T47D (cell line): Measurements from ENCODE around the gene HTR3A.

ENCODE experiments used
- DNase-seq, 2 experiments: peaks; one replicate each; pipeline versions ENCODE4 v3.0.0 to v3.0.0-alpha.2; 2011 to 2012; ENCODE audit warnings: low read depth in 1 of 2, low spot score in 1 of 2
- JUND ChIP-seq: IDR thresholded peaks from 2 replicates; pipeline ENCODE4 v1.6.1; 2012; ENCODE audit warnings: low read depth
- in situ Hi-C: cut with HindIII; loops from 2 replicates; pipeline ENCODE4 v1.10.0; 2016; ENCODE audit warnings: low sequenced_read_pairs, low pct_unique_long_range_greater_than_20kb

Gene HTR3A

DNA sequence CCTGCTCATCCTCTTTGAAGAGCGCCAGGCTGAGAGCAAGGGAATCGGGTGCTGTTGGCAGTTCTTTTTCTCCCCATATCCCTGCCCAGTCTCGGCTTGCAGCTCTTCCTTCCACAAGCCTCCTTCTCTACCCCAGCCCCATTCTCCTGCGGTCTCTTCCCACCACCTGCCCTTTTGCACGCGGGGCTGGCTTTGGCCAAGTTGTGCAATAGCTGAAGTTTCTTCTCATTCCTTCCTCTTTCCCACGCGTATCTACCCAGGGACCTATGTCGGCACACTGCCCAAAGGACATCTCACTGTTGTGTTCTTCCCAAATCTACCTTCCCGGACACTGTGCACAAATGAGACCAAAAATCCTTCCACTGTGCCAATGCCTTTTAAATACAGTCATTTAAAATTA lies 22.3 kb upstream of the HTR3A start:
- in situ Hi-C loops: no loop called here
- TF ChIP-seq JUND: no peak
- no peak for DNase-seq

DNA sequence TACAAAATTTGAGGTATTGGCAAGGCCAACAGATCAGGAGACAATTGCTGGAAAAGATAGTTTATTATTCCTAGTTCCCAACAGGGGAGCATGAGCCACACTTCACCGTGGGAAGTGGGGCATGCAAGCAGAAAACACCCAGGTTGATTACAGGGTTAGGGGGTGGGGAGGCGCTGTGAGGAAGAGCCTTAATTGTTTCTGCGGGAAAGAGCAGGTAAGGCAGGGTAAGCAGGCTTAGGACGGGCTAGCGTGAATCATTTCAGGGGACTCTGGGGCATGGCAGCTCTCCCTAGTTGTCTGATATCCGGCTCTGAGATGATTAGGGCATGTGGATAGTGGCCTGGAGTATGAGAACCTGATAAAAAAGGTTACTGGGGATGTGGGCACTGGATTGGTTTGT lies 20.7 kb upstream of the HTR3A start:
- in situ Hi-C loops: no loop called here
- no peak for DNase-seq
- no peak for TF ChIP-seq JUND

DNA sequence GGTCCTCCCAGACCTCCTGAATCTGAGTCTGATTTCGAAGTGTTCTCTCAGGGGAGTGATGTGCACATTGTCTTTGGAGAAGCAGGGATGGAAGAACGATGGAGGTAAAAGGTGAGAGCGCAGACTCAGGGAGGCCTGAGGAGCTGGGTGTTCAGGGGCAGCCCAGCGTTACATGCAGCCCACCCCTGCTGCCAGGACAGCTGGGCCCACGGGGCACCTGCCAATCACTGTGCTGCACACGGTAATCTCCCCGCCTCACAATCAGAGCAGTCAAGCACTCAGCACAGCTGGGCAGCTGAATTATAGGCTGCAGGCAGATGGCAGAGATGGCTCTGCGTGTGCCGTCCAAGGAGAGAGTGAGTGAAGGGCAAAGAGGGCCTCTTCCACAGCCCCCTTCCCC lies 17.9 kb upstream of the HTR3A start:
- no peak for DNase-seq
- no peak for TF ChIP-seq JUND
- in situ Hi-C loops: no loop called here

DNA sequence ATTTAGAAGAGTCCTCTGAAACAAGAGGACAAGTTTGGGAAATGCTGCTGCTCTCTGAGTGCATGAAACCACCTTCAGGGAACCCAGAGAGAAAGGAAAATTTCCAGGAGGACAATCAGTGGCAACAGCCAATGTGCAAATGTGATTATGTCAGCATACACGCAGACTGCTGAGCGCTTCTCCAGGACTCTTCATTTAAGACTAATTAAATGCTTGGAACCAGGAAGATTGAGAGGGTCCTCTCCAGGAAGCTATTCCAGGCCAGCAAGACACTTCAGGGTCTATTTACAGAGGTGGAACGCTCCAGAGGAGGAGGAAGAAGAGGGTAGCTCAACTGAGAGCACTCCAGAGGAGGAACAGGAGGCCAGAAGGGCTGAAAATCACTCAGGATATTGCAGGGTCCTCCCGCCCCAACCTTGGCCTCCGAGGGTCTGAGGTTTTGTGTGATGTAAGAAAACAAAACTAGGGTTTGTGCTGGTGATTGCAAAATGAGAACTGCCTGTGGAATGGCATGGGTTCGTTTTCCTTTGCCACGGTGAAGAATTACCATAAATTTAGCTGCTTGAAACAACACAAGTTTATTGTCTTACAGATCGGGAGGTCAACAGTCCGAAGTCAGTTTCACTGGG lies 14.1 kb upstream of the HTR3A start:
- no peak for TF ChIP-seq JUND
- in situ Hi-C loops: no loop called here
- DNase-seq: no peak

DNA sequence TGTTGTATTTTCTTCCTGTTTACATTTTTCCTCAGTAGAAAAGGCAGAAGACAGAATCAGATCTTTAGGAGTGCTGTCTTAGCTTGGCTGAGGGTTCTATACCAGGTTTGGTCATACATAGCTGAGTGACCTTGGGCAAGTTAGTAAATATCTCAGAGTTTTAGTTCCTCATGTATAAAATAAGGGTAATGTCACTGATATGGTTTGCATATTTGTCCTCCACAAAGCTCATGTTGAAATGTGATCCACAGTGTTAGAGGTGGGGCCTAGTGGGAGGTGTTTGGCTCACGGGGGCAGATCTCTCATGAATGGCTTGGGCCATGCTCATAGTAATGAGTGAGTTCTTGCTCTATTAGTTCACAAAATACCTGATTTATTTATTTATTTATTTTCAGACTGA lies 7.5 kb upstream of the HTR3A start:
- in situ Hi-C loops: no loop called here
- no peak for DNase-seq
- no peak for TF ChIP-seq JUND

DNA sequence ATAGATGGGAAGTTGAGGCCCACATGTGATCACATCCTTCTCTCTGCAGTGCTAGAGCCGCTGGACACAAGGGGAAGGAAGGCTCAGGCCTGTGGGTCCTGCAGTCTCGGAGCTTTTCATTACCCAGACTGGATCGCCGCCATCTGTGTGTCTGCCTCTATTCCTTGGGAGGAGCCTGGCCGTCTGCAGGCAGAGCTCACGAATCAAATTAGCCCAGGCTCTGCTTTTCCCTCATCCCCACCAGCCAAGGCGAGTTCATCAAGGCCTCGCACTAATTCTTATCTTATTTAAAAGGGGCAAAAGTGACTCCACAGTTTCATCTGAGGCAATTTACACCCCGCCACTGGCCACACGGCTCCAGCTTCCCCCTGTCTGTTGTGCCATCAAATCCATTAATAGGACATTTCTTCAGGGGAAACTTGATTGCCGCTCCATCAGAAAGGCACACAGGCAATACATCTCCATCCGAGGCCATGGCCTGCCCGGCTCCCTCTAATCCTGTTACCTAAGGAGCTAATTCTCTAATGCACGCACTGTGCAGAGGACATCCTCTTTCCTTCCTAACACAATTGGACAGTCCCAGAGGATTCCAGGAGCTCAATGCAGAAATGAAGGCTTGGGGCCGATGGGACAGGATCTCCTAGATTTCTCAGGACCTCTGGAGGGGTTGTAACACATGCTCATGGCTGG lies 3.3 kb upstream of the HTR3A start:
- in situ Hi-C loops: no loop called here
- no peak for DNase-seq
- no peak for TF ChIP-seq JUND

DNA sequence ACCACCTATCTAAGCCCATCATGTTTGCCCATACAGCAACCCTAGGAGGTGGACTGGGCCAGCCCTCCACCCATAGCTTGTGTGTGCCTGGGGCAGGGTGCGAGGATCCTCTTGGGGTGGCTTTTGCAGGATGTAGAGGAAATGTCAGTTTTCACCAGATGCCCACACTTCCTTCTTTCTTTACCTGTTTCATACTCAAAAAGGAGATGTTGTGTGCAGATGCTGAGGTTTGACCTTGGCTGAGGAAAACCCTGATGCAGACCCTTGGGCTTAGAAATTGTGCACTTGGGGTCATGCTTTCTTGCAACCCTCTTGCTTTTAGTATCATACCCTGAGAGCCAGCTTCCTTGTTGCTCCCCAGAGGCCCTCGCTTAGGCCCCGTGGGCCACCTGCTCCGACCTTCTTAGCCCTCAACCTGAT lies 2.2 kb downstream of the HTR3A start:
- in situ Hi-C loops: no loop called here
- TF ChIP-seq JUND: no peak
- no peak for DNase-seq

DNA sequence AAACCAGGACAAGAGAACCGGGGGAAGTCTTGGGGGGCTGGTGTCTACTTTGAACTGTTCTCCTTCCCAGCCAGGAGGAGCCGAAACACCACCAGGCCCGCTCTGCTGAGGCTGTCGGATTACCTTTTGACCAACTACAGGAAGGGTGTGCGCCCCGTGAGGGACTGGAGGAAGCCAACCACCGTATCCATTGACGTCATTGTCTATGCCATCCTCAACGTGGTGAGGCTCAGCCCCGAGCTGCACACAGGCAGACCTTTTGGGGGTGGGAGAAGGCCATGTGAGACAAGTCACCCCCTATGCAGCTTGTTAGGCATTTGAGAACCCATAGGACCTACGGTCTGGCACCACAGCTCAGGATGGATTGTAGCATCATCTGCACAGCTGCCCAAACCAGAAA lies 2.8 kb downstream of the HTR3A start:
- DNase-seq: no peak
- no peak for TF ChIP-seq JUND
- in situ Hi-C loops: no loop called here

DNA sequence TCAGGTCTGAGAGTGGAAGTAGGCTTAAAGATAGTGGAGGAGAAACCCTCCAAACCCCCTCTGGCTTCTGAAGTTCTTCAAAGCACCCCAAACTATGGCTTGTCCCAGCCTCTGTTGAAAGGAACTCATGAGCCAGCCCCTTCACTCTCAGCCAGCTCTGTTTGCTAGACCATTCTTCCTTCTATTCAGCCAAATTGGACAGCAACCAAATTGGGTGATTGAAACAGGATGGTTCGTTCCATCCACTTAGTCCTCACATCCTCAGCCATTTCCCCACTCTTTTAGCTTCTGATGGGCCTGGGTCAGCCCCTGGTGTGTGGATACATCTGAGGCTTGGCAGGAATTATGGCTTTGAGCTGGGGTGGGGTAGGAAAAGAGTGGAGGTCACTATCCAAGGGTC lies 4.5 kb downstream of the HTR3A start:
- in situ Hi-C loops: no loop called here
- no peak for DNase-seq
- TF ChIP-seq JUND: no peak

DNA sequence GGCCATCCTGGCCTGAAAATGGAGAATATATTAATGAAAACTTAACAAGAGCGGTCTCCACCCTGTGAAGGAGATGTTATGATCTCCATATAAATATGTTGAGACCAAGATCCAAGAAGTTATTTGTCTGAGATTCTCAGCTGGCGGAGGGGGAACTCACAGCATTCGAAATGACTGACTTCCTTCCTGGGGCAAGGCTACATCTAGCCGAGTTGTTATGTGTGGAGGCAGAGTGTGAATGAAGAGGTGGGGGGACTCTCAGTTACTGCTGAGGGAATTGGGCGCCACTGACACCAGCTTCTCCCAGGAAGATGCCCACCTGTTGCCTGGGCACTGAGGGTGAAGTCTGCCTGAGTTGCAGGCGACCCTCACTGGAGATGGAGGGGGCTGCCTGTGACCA lies 5.9 kb downstream of the HTR3A start:
- in situ Hi-C loops: no loop called here
- DNase-seq: no peak
- TF ChIP-seq JUND: no peak

DNA sequence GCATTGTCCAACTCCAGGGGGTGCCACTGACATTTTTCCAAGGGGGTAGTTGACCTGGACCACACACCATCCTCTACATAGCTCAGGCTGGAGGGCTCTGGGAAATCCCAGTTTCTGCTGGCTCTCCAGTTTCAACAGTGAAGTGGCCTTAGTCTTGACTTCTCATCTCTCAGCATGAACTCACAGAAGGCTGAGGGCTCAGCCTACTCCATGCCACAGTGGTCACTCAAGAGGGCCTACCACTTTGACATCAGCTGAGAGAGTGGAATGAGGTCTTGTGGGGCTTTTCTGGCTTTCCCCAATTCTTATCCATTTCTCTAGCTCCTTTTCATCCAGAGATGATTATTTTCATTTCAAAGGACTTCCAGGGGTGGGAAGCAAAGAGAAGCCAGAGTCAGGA lies 7.4 kb downstream of the HTR3A start:
- TF ChIP-seq JUND: no peak
- in situ Hi-C loops: no loop called here
- DNase-seq: no peak

DNA sequence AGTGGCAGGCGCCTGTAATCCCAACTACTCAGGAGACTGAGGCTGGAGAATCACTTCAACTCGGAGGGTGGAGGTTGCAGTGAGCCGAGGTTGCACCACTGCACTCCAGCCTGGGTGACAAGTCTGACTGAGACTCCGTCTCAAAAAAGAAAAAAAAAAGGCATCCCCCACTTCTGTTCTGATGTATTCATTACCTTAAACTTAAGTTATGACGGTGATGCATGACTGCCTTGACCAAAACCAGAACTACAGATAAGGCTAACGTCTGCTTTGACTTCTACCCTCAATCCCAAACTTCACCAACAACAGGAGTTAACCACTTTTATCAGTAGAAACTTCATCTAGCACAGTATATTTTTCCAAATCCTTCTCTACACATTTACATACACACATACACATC lies 9.9 kb downstream of the HTR3A start:
- in situ Hi-C loops: no loop called here
- no peak for DNase-seq
- TF ChIP-seq JUND: no peak

DNA sequence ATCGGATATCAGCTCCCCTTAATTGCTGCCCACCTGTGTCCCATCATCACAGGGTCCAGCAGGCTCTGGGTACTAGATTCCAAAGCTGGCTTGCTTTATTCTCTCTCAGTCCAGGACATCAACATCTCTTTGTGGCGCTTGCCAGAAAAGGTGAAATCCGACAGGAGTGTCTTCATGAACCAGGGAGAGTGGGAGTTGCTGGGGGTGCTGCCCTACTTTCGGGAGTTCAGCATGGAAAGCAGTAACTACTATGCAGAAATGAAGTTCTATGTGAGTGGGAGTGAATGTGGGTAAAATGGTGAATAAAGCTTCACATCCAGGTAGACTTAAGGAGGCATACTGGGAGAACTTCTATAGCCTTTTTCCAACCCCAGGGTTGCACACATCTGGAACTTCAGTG lies 11.0 kb downstream of the HTR3A start:
- no peak for TF ChIP-seq JUND
- in situ Hi-C loops: no loop called here
- DNase-seq: no peak
